ENCODE measurements around the gene ACOD1. TPM values are rescaled to one million over a fixed set of nuclear protein-coding genes. Genes with fewer than 3 reads are reported as not detected.
A peak's percentile ranks its signal among the peaks of the same experiment; 100 is the strongest.
"Not testable (repeated sequence)": the region's sequence is repeated elsewhere in the genome, so short reads cannot be mapped to it uniquely, and the experiment has no call there.

The ACOD1 gene
- total RNA-seq (under 1 TPM in 1 of 2 donors, not detected in 1; 0.12 TPM), polyA plus RNA-seq (ENCODE audit: insufficient read depth, low read depth, low replicate concordance) (not detected)
- long read RNA-seq, donor 1, result 0 reads
- long read RNA-seq, donor 2, result 0 reads

DNA sequence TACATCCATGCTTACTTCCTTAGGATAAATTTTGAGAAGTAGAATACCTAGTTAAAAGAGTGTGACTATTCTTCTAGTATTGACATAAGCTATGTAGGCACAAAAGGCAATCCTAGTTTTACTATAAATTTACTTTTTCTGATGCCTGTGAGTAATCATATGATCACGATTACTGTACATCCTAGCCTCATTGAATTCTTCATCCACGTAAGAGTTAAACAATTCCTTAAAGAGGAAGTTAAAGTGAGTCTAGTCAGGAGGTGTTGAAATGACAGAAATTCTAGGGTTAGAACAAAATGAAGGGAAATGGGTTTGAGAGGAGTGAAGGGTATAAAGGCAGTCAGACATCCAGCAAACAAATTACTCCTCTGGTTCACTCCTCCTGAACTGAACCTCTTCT is at the start of gene ACOD1:
ACOD1 (plus strand) TSS at position 363 of the 400 bp plus-strand sequence. CDS start 48 bp downstream, outside the sequence.
- WGBS, 2 donors, result 82 to 85% methylated on average over 2 of the region's 2 CpGs
- intact Hi-C loops (cut with DNase I; ENCODE audit: low total_unique reads), result no loop called here
- Histone ChIP-seq H3K27me3 (no peaks in the 10 kb centered on the region), H3K4me1 (no peaks in the 10 kb centered on the region), H3K36me3 (ENCODE audit: low read depth, missing control alignments) (no peaks in the 10 kb centered on the region), H3K27ac (no peak within 1 kb of the TSS), H3K4me3 (no peak within 1 kb of the TSS), H3K9me3 (no peaks in the 10 kb centered on the region)
- TF ChIP-seq, protein P1, sequence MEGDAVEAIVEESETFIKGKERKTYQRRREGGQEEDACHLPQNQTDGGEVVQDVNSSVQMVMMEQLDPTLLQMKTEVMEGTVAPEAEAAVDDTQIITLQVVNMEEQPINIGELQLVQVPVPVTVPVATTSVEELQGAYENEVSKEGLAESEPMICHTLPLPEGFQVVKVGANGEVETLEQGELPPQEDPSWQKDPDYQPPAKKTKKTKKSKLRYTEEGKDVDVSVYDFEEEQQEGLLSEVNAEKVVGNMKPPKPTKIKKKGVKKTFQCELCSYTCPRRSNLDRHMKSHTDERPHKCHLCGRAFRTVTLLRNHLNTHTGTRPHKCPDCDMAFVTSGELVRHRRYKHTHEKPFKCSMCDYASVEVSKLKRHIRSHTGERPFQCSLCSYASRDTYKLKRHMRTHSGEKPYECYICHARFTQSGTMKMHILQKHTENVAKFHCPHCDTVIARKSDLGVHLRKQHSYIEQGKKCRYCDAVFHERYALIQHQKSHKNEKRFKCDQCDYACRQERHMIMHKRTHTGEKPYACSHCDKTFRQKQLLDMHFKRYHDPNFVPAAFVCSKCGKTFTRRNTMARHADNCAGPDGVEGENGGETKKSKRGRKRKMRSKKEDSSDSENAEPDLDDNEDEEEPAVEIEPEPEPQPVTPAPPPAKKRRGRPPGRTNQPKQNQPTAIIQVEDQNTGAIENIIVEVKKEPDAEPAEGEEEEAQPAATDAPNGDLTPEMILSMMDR (IDR thresholded peaks at IDR 0.05), result no peak
- TF ChIP-seq POLR2A (IDR thresholded peaks at IDR 0.05), result no peak
- DNase-seq, result no peak

DNA sequence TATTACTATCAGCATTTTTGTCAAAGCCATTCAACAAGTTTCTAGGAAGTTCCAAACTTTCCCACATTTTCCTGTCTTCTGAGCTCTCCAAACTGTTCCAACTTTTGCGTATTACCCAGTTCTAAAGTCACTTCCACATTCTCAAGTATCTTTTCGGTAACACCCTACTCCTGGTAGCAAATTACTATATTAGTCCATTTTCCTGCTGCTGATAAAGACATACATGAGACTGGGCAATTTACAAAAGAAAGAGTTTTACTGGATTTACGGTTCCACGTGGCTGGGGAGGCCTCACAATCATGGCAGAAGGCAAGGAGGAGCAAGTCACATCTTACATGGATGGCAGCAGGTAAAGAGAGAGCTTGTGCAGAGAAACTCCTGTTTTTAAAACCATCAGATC is 49.2 kb upstream of the ACOD1 start:
- not testable (repeated sequence) for H3K4me1 ChIP-seq; H3K4me3 ChIP-seq; H3K27me3 ChIP-seq; H3K9me3 ChIP-seq; DNase-seq; H3K27ac ChIP-seq; H3K36me3 ChIP-seq (ENCODE audit: low read depth, missing control alignments)
- intact Hi-C loops (cut with DNase I; ENCODE audit: low total_unique reads), result loop anchor here (10.0 kb wide), 2 partner anchors 1024 to 1214 kb away; no protein-coding TSS in a partner anchor
- 91 to 92% methylated on average over 4 of the region's 4 CpGs for WGBS, 2 donors

DNA sequence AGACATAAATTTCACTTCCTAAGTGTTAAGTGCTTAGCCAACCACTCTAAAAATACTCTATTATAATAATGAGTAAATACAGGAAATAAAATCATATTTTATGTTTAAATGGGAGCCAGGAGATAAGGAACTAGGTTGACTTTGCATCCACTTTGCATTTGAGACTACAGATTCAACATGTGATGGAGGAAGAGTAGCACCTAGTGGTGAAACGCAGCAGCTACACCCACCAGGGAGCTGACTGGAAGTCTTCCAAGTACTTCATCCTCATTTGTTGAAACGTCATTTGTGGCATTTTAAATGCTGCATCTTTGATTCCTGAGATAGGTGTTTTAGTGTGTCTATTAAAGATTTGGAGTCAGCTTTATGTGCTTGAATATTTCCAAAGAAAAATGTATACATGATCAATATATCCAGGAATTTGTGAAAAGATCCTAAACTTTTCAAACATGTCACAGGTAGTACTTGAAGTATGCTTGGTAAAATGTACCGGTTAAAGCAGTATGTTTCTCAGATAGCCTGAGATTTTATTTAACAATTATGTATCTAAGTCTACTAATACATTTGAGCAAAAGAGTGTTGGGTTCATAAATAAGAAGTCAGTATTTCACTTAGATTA is 44.7 kb upstream of the ACOD1 start:
- WGBS, 2 donors, result 26 to 41% methylated on average over 3 of the region's 3 CpGs

DNA sequence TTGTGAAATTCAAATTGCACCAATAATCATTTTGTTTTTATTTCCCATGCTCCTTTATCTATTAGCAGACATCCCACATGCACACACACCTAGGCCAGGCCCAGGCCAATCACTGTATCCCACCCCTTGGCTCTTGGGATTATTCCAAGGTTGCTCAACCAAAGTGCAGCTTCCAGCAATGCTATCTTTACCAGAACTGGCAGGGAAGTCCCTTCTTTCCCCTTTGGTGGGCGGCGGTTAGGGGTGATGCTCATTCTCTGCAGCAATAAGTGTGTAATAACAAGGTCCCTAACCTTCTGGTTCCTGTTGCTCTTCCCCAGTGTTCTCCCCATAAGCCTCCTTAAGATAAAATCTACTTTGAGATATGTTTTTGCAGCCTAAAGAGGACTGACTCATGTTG is 43.8 kb upstream of the ACOD1 start:
- DNase-seq, result no peak
- intact Hi-C loops (cut with DNase I; ENCODE audit: low total_unique reads), result no loop called here
- Histone ChIP-seq H3K27ac (no peak overlapping the region), H3K4me1 (no peaks in the 10 kb centered on the region), H3K4me3 (no peak overlapping the region), H3K9me3 (no peaks in the 10 kb centered on the region), H3K36me3 (ENCODE audit: low read depth, missing control alignments) (no peaks in the 10 kb centered on the region), H3K27me3 (no peaks in the 10 kb centered on the region)
- TF ChIP-seq, protein P1 (IDR thresholded peaks at IDR 0.05), result no peak
- TF ChIP-seq POLR2A (IDR thresholded peaks at IDR 0.05), result no peak
- WGBS, 2 donors, result 58 to 65% methylated on average over 2 of the region's 2 CpGs

More for the DNA sequence above, 44.7 kb upstream of the ACOD1 start:
- Histone ChIP-seq H3K9me3 (no peaks in the 10 kb centered on the region), H3K4me1 (no peaks in the 10 kb centered on the region), H3K27ac (no peak overlapping the region), H3K4me3 (no peak overlapping the region), H3K27me3 (no peaks in the 10 kb centered on the region), H3K36me3 (ENCODE audit: low read depth, missing control alignments) (no peaks in the 10 kb centered on the region)
- intact Hi-C loops (cut with DNase I; ENCODE audit: low total_unique reads), result no loop called here
- DNase-seq, result peak; percentile 69
- TF ChIP-seq, protein P1 (IDR thresholded peaks at IDR 0.05), result peak; percentile 93 to 94 (median 93)
- TF ChIP-seq POLR2A (IDR thresholded peaks at IDR 0.05), result no peak

DNA sequence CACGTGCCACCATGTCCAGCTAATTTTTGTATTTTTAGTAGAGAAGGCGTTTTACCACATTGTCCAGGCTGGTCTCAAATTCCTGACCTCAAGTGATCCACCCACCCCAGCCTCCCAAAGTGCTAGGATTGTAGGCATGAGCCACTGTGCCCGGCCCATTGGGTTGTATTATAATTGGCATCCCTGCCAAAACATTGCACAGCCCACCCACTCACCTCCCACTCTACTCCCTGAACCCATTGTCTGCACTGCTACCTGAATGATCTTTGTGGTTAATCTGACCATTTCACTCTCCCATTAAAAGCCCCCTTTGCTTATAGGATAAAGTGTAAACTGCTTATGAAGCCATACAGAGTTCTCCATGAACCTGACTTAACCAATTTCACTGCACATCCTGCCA is 35.8 kb upstream of the ACOD1 start:
- no peaks in the 10 kb centered on the region for H3K36me3 ChIP-seq (ENCODE audit: low read depth, missing control alignments)
- no peaks in the 10 kb centered on the region for H3K27me3 ChIP-seq
- H3K4me1 ChIP-seq, result no peaks in the 10 kb centered on the region
- no peaks in the 10 kb centered on the region for H3K9me3 ChIP-seq
- no peak overlapping the region for H3K4me3 ChIP-seq
- intact Hi-C loops (cut with DNase I; ENCODE audit: low total_unique reads), result no loop called here
- 92 to 95% methylated on average over 3 of the region's 3 CpGs for WGBS, 2 donors
- no peak for TF ChIP-seq POLR2A (IDR thresholded peaks at IDR 0.05)
- TF ChIP-seq, protein P1 (IDR thresholded peaks at IDR 0.05), result no peak
- no peak overlapping the region for H3K27ac ChIP-seq
- no peak for DNase-seq
